Stomach (tissue), 9 donors: ENCODE measurements around the gene PNPLA6. TPM values are rescaled to one million over a fixed set of nuclear protein-coding genes. Genes with fewer than 3 reads are reported as not detected.

Experiments used
- DNase-seq, 2 donors: peaks; one replicate each; pipeline versions ENCODE4 v3.0.0 to v3.0.0-alpha.2; 2013 to 2019
- H3K27ac ChIP-seq, 5 donors: fragments of 200-600 bp in 4 of 5; sonication (generic) in 4 of 5; one replicate each; pipeline ENCODE4 v1.5.1; 2013 to 2019; ENCODE audit warnings: mild to moderate bottlenecking in 1 of 5, moderate library complexity in 1 of 5
- H3K27me3 ChIP-seq, 3 donors: fragments of 200-600 bp; sonication (generic); one replicate each; pipeline ENCODE4 v1.5.1; 2017 to 2019; ENCODE audit warnings: mixed run types in 1 of 3
- H3K36me3 ChIP-seq, 4 donors: fragments of 200-600 bp; sonication (generic); 1 replicate in 3 of 4; 2 replicates in 1 of 4; pipeline ENCODE4 v1.5.1; 2016 to 2019
- H3K4me1 ChIP-seq, 4 donors: fragments of 200-600 bp; sonication (generic); one replicate each; pipeline ENCODE4 v1.5.1; 2016 to 2019
- H3K4me3 ChIP-seq, 4 donors: fragments of 200-600 bp; sonication (generic) in 3 of 4; one replicate each; pipeline ENCODE4 v1.5.1; 2016 to 2019; ENCODE audit warnings: mild to moderate bottlenecking in 1 of 4
- H3K9me3 ChIP-seq, 4 donors: fragments of 200-600 bp; sonication (generic); one replicate each; pipeline ENCODE4 v1.5.1; 2016 to 2019
- EP300 ChIP-seq: sonication (generic); formaldehyde crosslinking; IDR thresholded peaks from one replicate; pipeline ENCODE4 v1.6.1; 2017; ENCODE audit warnings: antibody characterized with exemption
- POLR2A ChIP-seq, 4 donors: fragments of 450-650 bp; IDR thresholded peaks; one replicate each; pipeline ENCODE4 v1.6.1; 2016; ENCODE audit warnings: antibody characterized with exemption in 4 of 4, control low read depth in 2 of 4, mild to moderate bottlenecking in 1 of 4, moderate library complexity in 1 of 4
- POLR2AphosphoS5 ChIP-seq, 3 donors: sonication (generic); formaldehyde crosslinking; IDR thresholded peaks; one replicate each; pipeline ENCODE4 v1.6.1; 2016; ENCODE audit warnings: antibody characterized with exemption in 3 of 3
- WGBS, 5 donors: extraction: QIAGEN DNeasy Blood & Tissue Kit in 3 of 5; methylation state at CpG; one replicate each; pipeline versions ENCODE4 v1.1.5 to v1.1.7; 2013 to 2018; 5-methylcytosine and 5-hydroxymethylcytosine counted together
- intact Hi-C: fragments of 100-400 bp; cut with DNase I; formaldehyde crosslinking; loops from one replicate; pipeline ENCODE4 v1.15.1; 2023; ENCODE audit warnings: low total_unique reads
- polyA plus RNA-seq, 3 donors: library from polyadenylated mRNA; stranded (reverse); fragments of 200-250 nt; gene quantifications; one replicate each; pipeline ENCODE4 v1.2.3, GENCODE V29; 2013
- total RNA-seq, 5 donors: library from RNA; depleted of rRNA; stranded (reverse); fragments of >200 nt; gene quantifications; one replicate each; pipeline versions ENCODE4 v1.1.0 to v1.2.3, GENCODE V29; 2014 to 2016
- TF ChIP-seq, protein P1 (sequence below), 7 experiments: fragments of 450-650 bp in 4 of 7; fragments of 200-600 bp in 3 of 7; sonication (generic) in 3 of 7; IDR thresholded peaks; one replicate each; pipeline ENCODE4 v1.5.1; 2016 to 2019; ENCODE audit warnings: antibody characterized with exemption in 7 of 7, control low read depth in 2 of 7, mild to moderate bottlenecking in 1 of 7
- donor health status: healthy with polysubstance abuse.
- donor health status: Bipolar disorder and iron deficiency.
- donor health status: healthy.

PNPLA6 gene
- total and polyA plus RNA-seq, 8 donors = 15.2 to 357 (median 44.3) TPM

DNA sequence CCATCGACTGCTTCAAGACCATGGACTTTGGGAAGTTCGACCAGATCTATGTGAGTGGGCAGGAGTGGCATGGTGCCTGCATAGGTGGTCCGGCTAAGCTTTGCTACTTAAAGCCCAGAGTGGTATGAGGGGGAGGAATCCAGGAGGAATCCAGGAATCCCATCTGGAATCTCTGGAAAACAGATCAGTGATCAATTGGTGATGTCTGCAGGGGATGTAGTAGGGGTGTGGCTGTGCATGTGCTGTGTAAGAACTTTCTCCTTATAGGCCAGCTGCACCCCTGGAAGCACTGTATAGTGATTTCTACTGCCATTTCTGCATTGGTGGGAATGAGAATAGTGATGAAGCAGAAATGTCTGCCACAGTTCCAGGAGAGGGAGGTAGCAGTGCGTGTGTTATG, 23.6 kb downstream of the PNPLA6 start:
- TF ChIP-seq POLR2AphosphoS5 (IDR thresholded peaks at IDR 0.05) (no peak), EP300 (no peak)
- no peak for DNase-seq
- no peak overlapping the region for H3K4me3 ChIP-seq
- no peaks in the 10 kb centered on the region for H3K9me3 ChIP-seq
- H3K36me3 ChIP-seq = peaks cover 56 to 86% (median 80%) of the 10 kb centered on the region in 4 donors
- no peaks in the 10 kb centered on the region for H3K4me1 ChIP-seq
- H3K27ac ChIP-seq = no peak overlapping the region
- H3K27me3 ChIP-seq = no peaks in the 10 kb centered on the region
- WGBS, 5 donors = 60 to 97% (median 71%) methylated on average over 4 of the region's 4 CpGs
- intact Hi-C loops = no loop called here

DNA sequence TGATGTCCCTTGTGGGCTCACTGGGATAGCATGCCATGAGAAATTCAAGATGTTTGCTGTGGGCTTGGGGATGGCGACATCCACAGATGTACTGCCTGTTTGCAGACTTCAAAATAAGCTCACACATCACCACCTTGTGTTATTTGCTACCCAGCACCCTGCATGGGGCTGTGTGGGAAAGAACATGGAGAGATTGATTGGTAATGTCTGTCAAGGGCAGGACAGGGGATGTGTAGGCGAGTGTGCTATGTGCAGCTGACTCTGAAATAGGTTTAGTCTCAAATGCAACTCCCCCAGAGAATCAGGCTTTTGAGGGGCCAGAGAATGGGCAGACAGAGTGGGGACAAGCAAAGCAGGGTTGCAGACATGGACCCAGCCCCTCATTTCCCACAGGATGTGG, 24.7 kb downstream of the PNPLA6 start:
- WGBS, 5 donors = 84 to 98% (median 95%) methylated on average over 2 of the region's 2 CpGs
- intact Hi-C loops = no loop called here

DNA sequence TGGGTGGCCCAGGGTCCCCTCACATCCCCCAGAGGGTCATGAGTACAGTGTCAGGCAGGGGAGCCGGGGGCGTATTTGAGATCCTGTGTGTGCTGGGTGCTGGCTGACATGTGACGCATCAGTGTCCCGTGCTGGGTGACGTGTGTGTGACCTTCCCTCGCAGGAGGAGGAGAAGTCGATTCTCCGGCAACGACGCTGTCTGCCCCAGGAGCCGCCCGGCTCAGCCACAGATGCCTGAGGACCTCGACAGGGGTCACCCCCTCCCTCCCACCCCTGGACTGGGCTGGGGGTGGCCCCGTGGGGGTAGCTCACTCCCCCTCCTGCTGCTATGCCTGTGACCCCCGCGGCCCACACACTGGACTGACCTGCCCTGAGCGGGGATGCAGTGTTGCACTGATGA, 25.8 kb downstream of the PNPLA6 start:
- Histone ChIP-seq H3K4me3 (no peak overlapping the region), H3K9me3 (no peaks in the 10 kb centered on the region), H3K4me1 (no peaks in the 10 kb centered on the region), H3K27me3 (no peaks in the 10 kb centered on the region), H3K36me3 (peaks cover 43 to 64% (median 58%) of the 10 kb centered on the region in 4 donors), H3K27ac (no peak overlapping the region)
- intact Hi-C loops = no loop called here
- DNase-seq = no peak
- WGBS, 5 donors = 82 to 93% (median 90%) methylated on average over 3 to 17 of the region's 17 CpGs
- no peak for TF ChIP-seq POLR2AphosphoS5 (IDR thresholded peaks at IDR 0.05)
- no peak for TF ChIP-seq POLR2A (IDR thresholded peaks at IDR 0.05)
- TF ChIP-seq, protein P1, sequence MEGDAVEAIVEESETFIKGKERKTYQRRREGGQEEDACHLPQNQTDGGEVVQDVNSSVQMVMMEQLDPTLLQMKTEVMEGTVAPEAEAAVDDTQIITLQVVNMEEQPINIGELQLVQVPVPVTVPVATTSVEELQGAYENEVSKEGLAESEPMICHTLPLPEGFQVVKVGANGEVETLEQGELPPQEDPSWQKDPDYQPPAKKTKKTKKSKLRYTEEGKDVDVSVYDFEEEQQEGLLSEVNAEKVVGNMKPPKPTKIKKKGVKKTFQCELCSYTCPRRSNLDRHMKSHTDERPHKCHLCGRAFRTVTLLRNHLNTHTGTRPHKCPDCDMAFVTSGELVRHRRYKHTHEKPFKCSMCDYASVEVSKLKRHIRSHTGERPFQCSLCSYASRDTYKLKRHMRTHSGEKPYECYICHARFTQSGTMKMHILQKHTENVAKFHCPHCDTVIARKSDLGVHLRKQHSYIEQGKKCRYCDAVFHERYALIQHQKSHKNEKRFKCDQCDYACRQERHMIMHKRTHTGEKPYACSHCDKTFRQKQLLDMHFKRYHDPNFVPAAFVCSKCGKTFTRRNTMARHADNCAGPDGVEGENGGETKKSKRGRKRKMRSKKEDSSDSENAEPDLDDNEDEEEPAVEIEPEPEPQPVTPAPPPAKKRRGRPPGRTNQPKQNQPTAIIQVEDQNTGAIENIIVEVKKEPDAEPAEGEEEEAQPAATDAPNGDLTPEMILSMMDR (IDR thresholded peaks at IDR 0.05) = no peak
- TF ChIP-seq EP300 = no peak

More for the DNA sequence above, 24.7 kb downstream of the PNPLA6 start:
- no peaks in the 10 kb centered on the region for H3K27me3 ChIP-seq
- no peak for DNase-seq
- no peak overlapping the region for H3K4me3 ChIP-seq
- no peak overlapping the region for H3K27ac ChIP-seq
- peaks cover 46 to 75% (median 69%) of the 10 kb centered on the region in 4 donors for H3K36me3 ChIP-seq
- no peak for TF ChIP-seq POLR2A (IDR thresholded peaks at IDR 0.05)
- no peak for TF ChIP-seq POLR2AphosphoS5 (IDR thresholded peaks at IDR 0.05)
- no peak for TF ChIP-seq EP300
- TF ChIP-seq, protein P1 (IDR thresholded peaks at IDR 0.05) = no peak
- no peaks in the 10 kb centered on the region for H3K9me3 ChIP-seq
- no peaks in the 10 kb centered on the region for H3K4me1 ChIP-seq

DNA sequence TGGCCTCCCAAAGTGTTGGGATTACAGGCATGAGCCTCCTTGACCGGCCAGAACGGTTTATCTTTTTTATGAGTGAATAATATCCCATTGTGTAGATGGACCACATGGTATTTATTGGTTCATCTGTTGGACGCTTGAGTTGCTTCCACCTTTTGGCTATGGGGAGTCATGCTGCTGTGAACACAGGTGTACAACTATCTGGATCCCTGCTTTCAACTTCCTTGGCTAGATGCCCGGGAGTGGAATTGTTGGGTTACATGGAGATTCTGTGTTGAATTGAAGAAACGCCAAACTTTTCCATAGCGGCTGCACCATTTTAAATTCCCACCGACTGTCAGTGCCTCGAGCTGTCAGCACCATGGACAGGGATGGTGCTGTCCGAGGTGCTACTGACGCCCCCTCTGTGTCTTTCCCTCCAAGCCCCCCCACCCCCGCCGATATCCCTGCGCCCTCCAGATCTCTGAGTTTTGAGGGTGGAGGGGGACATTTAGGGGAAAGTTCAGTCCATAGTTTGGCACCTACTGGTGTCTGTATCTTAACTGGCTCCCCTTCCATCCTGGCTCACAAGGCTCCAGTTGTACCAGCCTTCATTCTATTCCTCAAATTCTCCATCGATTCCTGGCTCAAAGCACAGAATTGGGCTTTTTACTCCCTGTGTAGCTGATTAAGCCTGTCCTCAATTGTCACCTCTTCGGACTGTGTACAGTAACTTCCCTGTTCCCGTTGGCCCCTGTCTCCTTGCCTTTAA, 27.3 kb downstream of the PNPLA6 start:
- H3K27me3 ChIP-seq = no peaks in the 10 kb centered on the region
- TF ChIP-seq POLR2AphosphoS5 (IDR thresholded peaks at IDR 0.05) = no peak
- intact Hi-C loops = no loop called here
- no peak overlapping the region for H3K4me3 ChIP-seq
- no peak overlapping the region for H3K27ac ChIP-seq
- 50 to 66% (median 56%) methylated on average over 15 to 16 of the region's 16 CpGs for WGBS, 5 donors
- DNase-seq = no peak
- H3K4me1 ChIP-seq = no peaks in the 10 kb centered on the region
- peaks cover 30 to 49% (median 43%) of the 10 kb centered on the region in 4 donors for H3K36me3 ChIP-seq
- H3K9me3 ChIP-seq = no peaks in the 10 kb centered on the region

DNA sequence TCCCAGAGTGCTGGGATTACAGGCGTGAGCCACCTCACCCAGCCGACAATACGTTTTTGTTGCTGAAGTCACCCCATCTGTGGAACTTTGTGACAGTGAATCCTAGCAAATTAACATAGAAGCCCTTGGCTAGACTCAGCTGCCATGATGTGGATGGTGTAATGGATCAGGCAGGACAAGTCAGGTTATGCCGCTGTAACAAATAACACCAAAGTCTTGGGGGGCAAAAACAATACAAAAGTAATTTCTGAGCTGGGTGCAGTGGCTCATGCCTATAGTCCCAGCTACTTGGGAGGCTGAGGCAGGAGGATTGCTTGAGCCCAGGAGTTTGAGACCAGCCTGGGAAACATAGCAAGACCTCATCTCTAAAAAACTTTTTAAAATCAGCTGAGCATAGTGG, 29.3 kb downstream of the PNPLA6 start:
- TF ChIP-seq POLR2A (IDR thresholded peaks at IDR 0.05) (no peak), EP300 (no peak), POLR2AphosphoS5 (IDR thresholded peaks at IDR 0.05) (no peak)
- TF ChIP-seq, protein P1 (IDR thresholded peaks at IDR 0.05) = no peak
- intact Hi-C loops = loop anchor here (5.0 kb wide), 1 partner anchor 237 kb away; no protein-coding TSS in a partner anchor
- Histone ChIP-seq H3K4me3 (no peak overlapping the region), H3K27me3 (no peaks in the 10 kb centered on the region), H3K9me3 (no peaks in the 10 kb centered on the region), H3K4me1 (peaks cover 0 to 9% (median 0%) of the 10 kb centered on the region in 4 donors), H3K27ac (no peak overlapping the region), H3K36me3 (peaks cover 14 to 29% (median 22%) of the 10 kb centered on the region in 4 donors)
- DNase-seq = no peak
- WGBS, 5 donors = 90 to 97% (median 93%) methylated on average over 4 of the region's 4 CpGs
